ENCODE measurements around the gene RNF157.
"Not testable (repeated sequence)": the region's sequence is repeated elsewhere in the genome, so short reads cannot be mapped to it uniquely, and the experiment has no call there.

The RNF157 gene

DNA sequence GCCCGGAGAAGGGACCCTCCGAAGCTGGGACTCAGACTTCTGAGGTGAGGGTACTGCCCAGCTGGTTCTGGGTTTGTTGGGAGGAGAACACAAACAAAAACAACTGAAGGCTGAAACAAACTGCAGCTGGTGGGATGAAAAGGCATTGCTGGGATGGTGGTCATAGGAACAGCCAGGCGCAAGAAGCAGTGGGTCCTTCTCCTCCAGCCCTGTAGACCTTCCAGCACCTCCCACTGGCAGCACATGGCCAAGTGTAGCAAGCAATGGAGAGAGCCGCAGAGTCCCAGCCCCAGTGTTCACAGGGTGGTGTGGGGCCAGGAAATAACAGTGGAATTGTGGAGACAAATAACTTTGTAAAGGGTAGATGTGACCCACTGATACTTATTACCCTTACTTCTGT is 50.6 kb downstream of the RNF157 start:
- DNase-seq (ENCODE audit: low spot score) = no peak

DNA sequence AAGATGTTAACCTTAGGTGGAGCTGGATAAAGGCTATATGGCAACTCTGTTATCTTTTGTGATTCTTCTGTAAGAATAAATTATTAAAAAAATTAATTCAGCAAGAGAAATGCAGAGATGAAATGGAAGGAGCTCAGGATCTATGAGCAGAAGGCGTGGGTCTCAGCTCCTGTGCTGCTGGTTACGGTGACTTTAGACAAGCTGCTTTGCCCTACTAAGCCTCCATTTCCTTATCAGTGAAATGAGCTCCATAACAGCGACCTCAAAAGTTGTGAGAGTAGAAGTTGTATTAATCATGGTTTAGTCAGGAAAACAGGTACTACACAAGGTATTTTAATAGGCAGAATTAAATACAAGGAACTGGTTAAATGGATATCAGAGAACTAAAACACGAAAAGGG is 51.0 kb downstream of the RNF157 start:
- DNase-seq (ENCODE audit: low spot score) = no peak

DNA sequence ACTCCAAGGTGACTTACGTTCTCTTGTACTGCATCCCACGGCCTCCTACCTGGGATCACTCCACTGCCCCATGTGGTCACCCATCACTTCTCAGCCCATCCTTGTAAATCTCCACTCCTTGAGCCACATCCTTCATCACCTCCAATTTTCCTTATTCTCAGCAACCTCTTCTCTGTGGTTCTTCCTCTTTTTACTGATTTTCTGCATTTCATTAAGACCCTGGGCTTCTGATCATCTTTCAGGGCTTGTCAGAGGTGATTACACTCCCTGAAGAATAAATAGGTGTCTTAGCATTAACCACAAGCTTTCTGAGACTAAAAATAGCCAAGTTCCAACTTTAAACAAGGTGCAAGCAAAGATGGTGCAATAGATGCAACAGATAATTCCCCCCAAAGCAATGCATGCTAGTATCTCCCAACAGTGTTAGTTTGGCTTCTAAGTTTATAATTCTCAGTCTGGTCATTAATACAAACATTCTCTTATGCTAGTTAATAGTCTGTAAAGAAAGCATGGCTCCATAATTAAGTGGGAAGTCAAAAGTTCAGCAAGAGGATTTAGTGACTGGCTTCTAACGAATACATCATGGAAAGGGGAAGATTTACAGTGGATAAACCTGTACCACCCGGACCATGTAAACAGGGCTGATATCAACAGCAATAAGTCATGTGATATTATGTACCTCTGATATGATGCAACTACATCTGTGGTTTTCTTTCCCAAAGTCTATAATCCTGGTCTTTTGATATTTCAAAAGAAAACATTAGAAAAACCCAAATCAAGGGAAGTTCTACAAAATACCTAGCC is 51.9 kb downstream of the RNF157 start:
- DNase-seq (ENCODE audit: low spot score) = no peak

DNA sequence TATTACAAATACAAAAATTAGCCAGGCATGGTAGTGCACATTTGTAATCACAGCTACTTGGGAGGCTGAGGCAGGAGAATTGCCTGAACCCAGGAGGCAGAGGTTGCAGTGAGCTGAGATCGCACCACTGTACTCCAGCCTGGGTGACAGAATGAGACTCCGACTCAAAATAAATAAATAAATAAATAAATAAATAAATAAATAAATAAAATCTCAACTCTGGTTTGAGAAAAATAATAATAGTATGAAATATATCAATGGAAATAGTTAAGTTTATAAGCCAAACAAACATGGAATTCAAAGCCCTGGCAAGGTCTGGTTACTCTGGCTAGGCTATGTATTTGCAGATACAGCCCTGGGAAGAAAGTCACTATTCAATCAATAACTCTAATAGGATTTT is 53.5 kb downstream of the RNF157 start:
- not testable (repeated sequence) for DNase-seq (ENCODE audit: low spot score)

DNA sequence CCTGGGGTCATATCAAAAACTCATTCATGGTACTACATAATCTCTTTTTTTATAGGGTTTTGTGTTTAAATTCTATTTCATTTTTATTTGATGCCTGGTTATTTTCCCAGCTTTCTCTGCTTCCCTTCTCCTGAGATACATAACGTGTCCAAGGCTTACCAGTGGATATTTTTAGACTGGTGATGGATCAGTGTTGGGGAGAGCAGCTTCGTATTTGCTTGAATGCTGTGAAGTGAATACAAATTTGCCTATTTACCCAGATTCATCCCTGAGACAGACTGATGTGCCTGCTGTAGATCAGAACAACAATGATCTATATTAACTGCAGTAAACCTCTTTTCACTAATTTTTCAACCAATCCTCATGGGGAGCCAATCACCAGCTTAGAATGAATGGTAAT is 56.0 kb downstream of the RNF157 start:
- DNase-seq (ENCODE audit: low spot score) = no peak

DNA sequence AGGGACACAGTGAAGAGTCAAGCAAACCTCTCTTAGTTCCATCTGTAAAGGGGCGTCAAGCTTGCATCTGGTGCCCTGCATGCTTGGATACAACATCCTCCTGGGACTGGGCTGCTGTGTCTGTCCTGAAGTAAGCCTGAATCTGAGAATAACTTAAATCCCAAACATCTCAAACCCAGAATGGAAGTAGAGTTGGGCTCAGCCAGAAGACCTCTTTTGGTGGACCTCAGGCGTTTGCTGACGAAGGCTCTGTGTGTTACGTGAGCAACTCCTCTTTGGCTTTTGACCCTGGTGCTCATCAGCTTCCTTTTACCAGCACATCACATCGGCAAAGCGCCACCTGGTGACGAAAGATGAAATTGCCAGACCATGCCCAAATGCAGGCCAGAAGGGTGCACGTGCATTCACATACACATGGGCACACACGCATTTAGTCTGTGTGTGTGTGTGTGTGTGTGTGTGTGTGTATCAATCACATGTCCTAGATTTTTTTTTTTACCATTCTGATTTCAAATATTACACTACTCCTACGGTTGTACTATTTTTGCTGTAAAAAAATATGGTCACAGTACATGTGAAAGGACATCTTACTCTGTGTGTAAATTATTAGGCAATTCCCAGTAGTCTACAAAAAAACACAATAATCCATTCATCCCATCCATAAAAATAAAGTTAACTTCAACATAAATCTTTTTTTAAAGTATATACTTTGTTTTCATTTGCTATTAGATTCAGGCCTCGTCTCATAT is 58.1 kb downstream of the RNF157 start:
- peak; percentile 91 for DNase-seq (ENCODE audit: low spot score)

DNA sequence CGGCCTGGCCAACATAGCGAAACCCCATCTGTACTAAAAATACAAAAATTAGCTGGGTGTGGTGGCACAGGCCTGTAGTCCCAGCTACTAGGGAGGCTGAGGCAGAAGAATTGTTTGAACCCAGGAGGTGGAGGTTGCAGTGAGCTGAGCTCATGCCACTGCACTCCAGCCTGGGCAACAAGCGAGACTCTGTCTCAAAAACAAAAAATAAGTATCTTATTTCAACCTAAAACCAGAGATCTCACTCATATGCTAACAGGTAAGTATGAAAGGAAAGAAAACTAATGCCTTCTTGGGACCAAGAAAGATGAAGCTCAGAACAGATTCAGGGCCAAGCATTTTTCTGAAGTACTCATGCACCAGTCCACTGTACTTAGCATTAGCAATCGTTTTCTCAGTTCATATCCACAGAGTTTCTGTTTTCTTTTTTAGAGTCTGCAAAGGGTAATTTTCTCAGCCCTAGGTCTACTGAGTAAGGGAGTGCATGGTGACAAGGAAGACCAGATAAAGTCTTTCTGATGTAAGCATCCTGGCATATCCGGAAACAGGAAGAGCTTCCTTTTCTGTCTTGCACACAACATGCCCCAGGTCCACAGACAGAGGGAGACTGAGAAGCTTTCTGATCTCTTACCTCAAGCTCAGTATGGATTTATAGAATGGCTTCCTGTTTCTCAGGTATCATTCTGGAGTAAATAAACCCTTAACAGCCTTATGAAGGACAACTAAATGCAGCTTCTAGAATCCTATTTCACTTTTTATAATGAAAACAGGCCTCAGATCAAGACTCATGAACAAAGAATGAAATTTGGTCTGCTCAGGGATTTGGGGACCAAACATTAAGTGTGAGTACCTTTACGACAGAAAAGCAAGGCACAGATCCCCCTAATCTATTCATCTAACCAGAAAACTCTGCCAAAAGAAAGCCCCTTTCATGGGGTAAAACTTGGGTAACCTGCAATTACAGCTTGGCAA is 60.5 kb downstream of the RNF157 start:
- no peak for DNase-seq (ENCODE audit: low spot score)

DNA sequence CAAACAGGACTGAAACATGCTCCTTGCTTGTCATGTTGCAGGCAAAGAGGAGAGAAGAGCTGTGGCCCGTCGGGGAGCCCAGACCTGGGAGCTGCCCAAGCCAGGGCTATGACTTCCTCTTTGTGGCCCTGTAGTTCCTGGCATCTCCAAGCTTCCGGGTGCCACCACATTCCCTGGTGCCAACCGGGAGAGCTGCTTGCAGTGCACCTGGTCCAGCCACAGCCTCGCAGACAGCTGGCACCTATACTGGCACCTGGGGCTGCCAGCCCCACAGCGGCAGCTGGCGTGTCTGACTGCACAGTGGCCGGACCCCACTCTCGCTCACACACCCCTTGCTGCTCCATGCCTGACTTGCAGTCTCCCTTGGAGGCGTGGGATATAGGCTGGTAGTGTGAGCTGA is 62.2 kb downstream of the RNF157 start:
- no peak for DNase-seq (ENCODE audit: low spot score)

DNA sequence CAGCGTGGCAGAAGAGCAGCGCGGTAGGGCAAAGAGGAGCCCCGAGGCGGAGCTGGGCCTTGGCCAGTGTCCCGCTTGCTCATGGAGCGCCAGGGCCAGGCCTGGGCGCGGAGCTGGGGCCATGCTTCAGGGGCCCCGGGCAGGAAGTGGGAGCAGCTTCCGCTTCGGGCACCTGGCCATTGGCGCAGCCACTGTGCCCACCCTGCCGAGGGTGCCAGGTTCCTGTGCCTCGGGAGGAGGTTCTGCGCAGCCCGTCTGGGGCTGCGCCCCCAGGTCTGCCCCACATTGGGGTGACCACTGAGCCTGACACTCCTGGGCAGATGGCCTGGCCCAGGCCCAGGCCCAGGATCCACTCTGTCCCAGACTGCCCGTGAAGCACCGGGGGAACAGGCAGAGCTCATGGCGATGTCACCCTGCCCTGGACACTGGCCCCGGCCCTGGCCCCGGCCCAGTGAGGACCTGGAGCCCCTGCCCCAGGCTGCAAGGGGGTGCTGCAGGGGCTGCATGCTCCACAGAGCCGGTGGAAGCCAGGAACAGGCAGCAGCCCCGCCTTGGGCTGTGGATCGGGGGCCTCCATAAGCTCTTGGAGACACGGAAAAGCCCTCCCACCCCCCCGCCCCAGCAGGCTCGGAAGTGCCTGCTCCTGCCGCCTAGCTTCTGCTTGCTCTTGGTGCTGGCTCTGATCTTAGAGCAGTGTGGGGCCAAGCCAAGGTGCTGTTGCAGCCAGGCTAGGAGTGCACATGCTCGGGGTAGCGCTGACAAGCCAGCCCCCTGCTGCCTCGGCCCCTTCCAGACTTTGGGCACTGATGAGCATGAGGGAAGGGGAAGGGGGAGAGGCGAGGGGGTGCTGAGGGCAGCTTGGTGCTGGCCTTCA is 63.4 kb downstream of the RNF157 start:
- no peak for DNase-seq (ENCODE audit: low spot score)

DNA sequence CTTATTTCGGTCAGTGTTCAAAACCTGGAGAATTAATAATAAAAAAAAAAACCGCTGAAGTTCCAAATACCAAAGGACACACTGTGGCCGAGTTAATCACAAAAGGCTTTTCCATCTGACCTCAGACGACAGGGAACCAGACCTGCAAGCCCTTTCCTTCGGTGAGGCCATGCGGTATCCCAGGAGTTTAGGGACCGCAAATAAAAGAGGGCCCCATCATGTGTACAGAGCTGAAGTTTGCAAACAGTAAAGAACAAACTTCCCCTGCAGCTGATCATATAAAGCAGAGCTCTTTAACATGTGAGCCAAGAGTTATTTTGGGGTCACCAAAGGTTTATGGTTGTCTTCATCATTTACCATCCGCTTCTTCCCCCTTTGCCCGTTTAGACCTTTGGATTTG is 66.3 kb downstream of the RNF157 start:
- DNase-seq (ENCODE audit: low spot score) = no peak

DNA sequence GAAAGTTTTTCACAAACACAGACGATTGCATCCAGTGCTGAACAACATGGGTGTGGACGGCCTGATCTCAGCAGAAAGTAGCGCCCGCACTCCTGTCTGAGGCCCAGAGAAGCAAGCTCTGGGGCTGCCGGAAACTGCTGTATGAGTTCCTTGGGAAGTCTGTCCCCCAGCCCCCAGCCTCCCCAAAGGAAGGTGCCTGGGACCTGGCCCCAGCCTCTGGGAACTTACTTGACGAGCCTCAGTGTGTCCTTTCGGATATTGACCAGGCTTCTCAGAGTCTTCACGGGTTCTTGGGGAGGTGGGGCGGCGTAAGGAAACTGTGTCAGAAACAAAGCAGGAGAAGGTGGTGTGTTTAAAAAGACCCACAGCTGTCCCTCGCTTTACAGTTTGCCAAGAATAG is 66.8 kb downstream of the RNF157 start:
- no peak for DNase-seq (ENCODE audit: low spot score)

DNA sequence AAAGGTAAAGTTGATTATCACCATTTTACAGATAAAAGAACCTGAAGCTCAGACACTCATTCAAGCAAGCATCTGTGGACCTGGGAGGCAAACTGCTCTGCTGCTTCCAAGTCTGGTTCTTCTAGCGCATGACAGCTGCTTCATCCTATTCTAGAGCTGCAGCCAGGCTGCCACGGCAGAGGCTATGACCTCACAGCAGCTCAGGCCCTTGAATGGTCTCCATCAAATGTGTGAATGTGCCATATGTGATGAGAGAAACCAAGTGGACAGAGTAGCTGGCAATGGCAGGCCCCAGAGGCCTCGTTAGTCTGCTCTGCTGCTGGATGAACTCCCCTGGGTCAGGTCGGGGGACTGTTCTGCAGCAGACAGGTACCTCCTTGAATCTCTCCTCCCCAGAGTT is 68.6 kb downstream of the RNF157 start:
- no peak for DNase-seq (ENCODE audit: low spot score)

DNA sequence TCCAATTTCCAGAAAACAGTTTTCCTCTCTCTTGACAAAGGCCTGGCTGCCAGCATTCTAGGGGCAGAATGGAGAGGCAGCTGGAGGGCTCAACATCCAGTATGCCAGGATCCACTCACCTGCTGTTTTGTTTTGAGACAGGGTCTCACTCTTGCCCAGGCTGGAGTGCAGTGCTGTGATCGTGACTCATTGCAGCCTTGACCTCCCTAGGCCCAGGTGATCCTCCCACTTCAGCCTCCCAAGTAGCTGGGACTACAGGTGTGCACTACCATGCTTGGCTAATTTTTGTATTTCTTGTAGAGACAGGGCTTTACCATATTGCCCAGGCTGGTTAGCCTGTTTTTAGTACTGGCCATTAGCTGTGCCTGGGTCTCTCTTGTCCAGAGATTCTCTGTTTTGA is 70.2 kb downstream of the RNF157 start:
- no peak for DNase-seq (ENCODE audit: low spot score)

DNA sequence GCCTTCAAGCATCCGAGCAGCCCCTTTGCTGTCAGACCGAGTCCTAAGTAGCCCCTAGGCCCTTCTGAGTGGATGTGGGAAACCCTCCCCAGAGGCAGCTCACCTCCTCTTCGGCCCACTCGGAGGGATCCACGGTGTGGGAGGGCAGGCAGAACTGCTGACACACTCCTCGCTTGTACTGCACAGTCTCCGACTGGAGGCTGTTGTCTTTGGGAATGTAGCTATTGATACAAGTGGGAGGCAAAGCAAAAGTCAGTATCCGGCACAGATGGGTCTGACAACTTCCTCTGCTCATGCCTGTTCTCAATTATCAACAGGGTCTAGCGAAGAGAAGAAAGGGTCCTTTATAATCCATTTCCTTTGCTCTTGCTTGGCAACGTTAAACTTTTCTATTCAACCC is 73.4 kb downstream of the RNF157 start:
- peak; percentile 32 for DNase-seq (ENCODE audit: low spot score)

DNA sequence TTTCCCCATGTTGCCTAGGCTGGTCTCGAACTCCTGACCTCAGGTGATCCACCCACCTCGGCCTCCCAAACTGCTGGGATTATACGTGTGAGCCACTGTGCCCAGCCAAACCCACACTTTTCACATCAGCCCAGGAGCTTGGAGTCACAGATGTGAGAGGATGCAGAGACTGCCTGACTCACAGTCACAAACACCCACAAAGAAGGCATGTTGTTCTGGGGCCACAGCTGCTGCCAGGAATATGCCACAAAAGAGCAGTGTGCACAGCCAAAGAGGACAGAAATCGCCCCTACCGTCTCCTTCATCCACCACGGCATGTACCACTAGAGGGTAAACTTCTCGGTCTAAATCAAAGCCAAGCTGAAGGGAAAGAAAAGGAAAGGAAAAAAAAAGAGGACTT is 74.1 kb downstream of the RNF157 start:
- DNase-seq (ENCODE audit: low spot score) = peak; percentile 92

DNA sequence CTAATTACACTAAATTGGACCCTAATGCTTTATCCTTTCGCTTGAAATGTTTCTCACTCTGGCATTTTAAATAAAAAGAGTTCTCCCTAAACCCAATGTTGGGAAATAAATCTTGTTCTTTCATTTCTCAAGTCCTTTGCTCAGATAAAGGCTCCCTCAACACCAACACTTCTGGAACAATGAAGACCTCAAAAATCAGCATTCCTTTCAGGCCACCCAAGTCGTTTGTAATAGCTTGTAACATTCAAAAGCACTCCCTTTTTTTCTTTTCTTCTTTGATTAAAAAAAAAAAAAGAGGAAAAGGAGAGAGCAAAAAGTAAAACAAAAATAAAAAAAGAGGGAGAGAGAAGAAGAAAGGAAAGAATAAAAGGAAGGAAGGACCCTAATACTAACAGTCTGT is 76.0 kb downstream of the RNF157 start:
- DNase-seq (ENCODE audit: low spot score) = no peak

DNA sequence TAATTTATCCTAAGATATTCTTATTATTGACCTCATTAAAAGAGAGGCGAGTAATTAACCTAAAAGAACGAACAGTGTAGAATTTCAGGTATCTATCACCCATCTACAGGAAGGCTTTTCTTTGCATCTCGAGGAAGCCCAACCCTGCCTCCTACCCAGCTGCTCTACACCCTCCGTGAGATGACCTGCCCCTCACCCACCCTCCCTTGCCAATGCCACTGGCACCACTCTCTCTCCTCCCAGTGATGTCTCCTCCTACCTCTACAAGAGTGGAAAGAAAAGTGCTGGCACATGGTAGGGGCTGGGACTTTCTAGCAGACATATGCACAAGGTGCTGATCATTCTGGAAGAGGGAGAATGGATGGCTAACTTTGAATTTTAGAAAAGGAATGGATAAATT is 76.4 kb downstream of the RNF157 start:
- no peak for DNase-seq (ENCODE audit: low spot score)

DNA sequence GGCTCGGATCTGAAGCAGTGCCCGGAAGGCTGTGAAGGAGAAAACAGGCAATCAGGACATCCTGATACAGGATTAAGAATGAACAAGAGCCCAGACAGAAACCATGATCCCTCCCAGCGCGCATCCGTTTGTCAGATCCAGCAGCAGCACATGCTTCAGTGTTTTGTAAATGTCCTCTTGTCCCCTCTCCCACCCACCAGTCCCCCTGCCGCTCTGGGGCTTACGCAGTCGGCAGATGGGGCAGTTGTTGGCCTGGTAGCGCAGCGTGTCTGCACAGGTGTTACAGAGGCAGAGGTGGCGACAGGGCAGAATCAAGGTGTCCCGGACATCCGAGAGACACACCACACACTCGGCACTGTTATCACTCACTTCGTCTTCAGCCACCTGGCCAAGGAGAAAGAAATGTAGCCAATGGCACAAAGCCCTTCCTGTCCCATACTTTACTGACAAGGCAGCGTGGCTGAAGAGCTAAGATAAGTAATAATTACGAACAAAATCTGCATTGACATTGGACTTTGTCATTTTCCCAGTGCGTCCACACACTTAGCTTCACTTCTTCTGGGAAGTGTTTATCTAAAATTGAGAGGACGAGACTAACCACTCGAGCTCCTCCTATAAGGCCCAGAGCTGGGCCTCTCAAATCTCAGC is 78.5 kb downstream of the RNF157 start:
- DNase-seq (ENCODE audit: low spot score) = no peak

DNA sequence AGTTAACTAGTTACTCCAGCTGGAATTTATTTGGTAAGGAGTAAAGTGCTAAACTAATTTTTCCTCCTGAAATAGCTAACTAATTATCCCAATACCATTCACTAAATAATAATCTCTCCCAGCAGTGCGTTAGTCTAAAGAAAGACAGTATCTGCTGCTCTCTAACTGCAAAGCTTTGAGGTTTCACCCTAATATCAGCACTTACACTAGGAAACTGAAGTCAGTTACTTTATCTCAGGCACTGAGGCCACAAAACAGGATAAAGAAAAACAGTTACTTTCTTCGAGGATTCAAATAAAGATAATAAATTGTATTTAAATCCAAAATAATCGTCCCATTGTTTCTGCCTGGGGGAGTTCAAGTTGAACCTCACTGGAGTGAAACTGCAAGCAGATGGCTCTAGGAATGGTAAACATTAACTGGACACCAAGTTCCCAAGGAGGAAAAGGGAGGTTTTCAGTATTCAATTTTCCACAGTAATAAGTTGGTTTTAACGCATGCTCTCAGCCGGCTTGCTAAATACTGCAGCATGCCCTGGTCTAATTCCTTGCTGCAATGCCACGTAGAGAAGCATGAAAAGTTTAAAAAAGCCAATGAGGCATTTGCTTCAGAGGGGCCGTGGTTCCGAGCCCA is 79.3 kb downstream of the RNF157 start:
- DNase-seq (ENCODE audit: low spot score) = no peak

DNA sequence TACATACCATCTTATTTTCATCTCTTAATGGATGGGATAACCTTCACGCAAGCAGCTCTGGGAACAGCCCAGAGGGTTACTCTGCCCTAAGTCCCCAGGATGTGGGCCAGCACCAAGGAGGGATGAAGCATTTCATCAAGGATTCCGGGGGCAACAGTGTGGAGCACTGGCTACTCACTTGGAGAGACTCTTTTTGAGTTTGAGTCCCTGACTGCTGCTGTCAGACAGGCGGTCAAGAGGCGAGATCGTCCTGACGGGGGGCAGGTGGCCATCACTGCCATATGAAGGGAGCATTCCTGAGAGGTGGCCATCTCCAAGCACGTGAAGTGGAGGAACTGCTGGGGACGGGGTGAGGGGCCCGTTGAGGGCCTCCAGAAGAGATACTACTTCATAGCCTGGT is 81.1 kb downstream of the RNF157 start:
- no peak for DNase-seq (ENCODE audit: low spot score)
